HEK293 (cell line): Measurements from ENCODE around the gene ADRM1.
A peak's percentile ranks its signal among the peaks of the same experiment; 100 is the strongest.

Experiments used
- CTCF ChIA-PET: fragments of 350-600 bp; formaldehyde crosslinking; extraction: SDS; loops from one replicate; lab custom pipeline; 2021; ENCODE audit warnings: antibody characterized with exemption; lab: Yijun Ruan, JAX
- POLR2A ChIA-PET: fragments of 300-600 bp; formaldehyde crosslinking; extraction: SDS; loops from one replicate; lab custom pipeline; 2020; ENCODE audit warnings: antibody characterized with exemption, inconsistent platforms; lab: Yijun Ruan, JAX
- H3K27ac ChIP-seq: fragments of 200-500 bp; sonication (Bioruptor generic); 2 replicates; pipeline ENCODE4 v1.5.1; 2014; ENCODE audit warnings: low read depth, low read length, control low read depth, inconsistent platforms; ENCODE audit errors: extremely low read depth
- H3K36me3 ChIP-seq, 2 experiments: fragments of 200-500 bp in 1 of 2; sonication (Bioruptor generic) in 1 of 2; 1 replicate in 1 of 2; 2 replicates in 1 of 2; pipeline ENCODE4 v1.5.1; 2014 to 2017; ENCODE audit warnings: inconsistent platforms in 2 of 2, low read length in 2 of 2; ENCODE audit not compliant: control insufficient read depth in 2 of 2, insufficient read depth in 1 of 2
- H3K4me1 ChIP-seq: fragments of 200-500 bp; sonication (Bioruptor generic); 2 replicates; pipeline ENCODE4 v1.5.1; 2014; ENCODE audit warnings: mild to moderate bottlenecking, low read length, inconsistent platforms; ENCODE audit not compliant: control insufficient read depth, insufficient read depth
- H3K4me3 ChIP-seq: 2 replicates; pipeline ENCODE4 v1.5.1; 2011; ENCODE audit warnings: low read depth, mild to moderate bottlenecking, control low read depth, low read length, moderate library complexity
- H3K9me3 ChIP-seq: fragments of 200-500 bp; sonication (Bioruptor generic); 2 replicates; pipeline ENCODE4 v1.5.1; 2014; ENCODE audit warnings: low read depth, low read length, inconsistent platforms; ENCODE audit not compliant: control insufficient read depth, insufficient read depth
- HOXC10 ChIP-seq: sonication (generic); formaldehyde crosslinking; IDR thresholded peaks from 2 replicates; pipeline ENCODE4 v1.8.1; 2023; ENCODE audit warnings: mild to moderate bottlenecking, missing genetic modification reagents
- KLF10 ChIP-seq: fragments of 450-650 bp; IDR thresholded peaks from 2 replicates; pipeline ENCODE4 v1.5.1; 2018; ENCODE audit warnings: missing biosample characterization, mild to moderate bottlenecking, missing genetic modification characterization
- KLF16 ChIP-seq: fragments of 450-650 bp; formaldehyde crosslinking; IDR thresholded peaks from 2 replicates; pipeline ENCODE4 v1.5.1; 2017; ENCODE audit warnings: missing biosample characterization, missing genetic modification characterization
- YY2 ChIP-seq: fragments of 450-650 bp; formaldehyde crosslinking; IDR thresholded peaks from 2 replicates; pipeline ENCODE4 v1.5.1; 2016; ENCODE audit warnings: missing biosample characterization, missing genetic modification characterization
- ZBTB21 ChIP-seq: fragments of 450-650 bp; formaldehyde crosslinking; IDR thresholded peaks from 2 replicates; pipeline ENCODE4 v1.5.1; 2017; ENCODE audit warnings: missing biosample characterization, missing genetic modification characterization
- ZBTB49 ChIP-seq: fragments of 450-650 bp; formaldehyde crosslinking; IDR thresholded peaks from 2 replicates; pipeline ENCODE4 v1.5.1; 2016; ENCODE audit warnings: missing biosample characterization, missing genetic modification characterization, low read depth
- ZBTB6 ChIP-seq: fragments of 450-650 bp; formaldehyde crosslinking; IDR thresholded peaks from 2 replicates; pipeline ENCODE4 v1.5.1; 2017; ENCODE audit warnings: missing biosample characterization, missing genetic modification characterization
- ZFHX2 ChIP-seq: fragments of 450-650 bp; formaldehyde crosslinking; conservative IDR thresholded peaks from 2 replicates; pipeline ENCODE4 v1.5.1; 2016; ENCODE audit warnings: missing biosample characterization, missing genetic modification characterization
- ZIC2 ChIP-seq: fragments of 450-650 bp; formaldehyde crosslinking; IDR thresholded peaks from 2 replicates; pipeline ENCODE4 v1.5.1; 2016; ENCODE audit warnings: missing biosample characterization, missing genetic modification characterization
- ZNF121 ChIP-seq: fragments of 450-650 bp; formaldehyde crosslinking; IDR thresholded peaks from 2 replicates; pipeline ENCODE4 v1.5.1; 2016; ENCODE audit warnings: missing biosample characterization, missing genetic modification characterization
- ZNF19 ChIP-seq: fragments of 450-650 bp; formaldehyde crosslinking; IDR thresholded peaks from 2 replicates; pipeline ENCODE4; 2016; ENCODE audit warnings: missing biosample characterization, missing genetic modification characterization, low read depth
- ZNF341 ChIP-seq: fragments of 450-650 bp; formaldehyde crosslinking; IDR thresholded peaks from 2 replicates; pipeline ENCODE4; 2016; ENCODE audit warnings: low read depth, missing biosample characterization, missing genetic modification characterization
- ZNF354C ChIP-seq: fragments of 450-650 bp; formaldehyde crosslinking; IDR thresholded peaks from 2 replicates; pipeline ENCODE4 v1.5.1; 2016; ENCODE audit warnings: missing biosample characterization, missing genetic modification characterization, low read depth, borderline replicate concordance
- ZNF362 ChIP-seq: fragments of 450-650 bp; formaldehyde crosslinking; IDR thresholded peaks from 2 replicates; pipeline ENCODE4 v1.5.1; 2016; ENCODE audit warnings: missing biosample characterization, missing genetic modification characterization
- ZNF366 ChIP-seq: fragments of 450-650 bp; formaldehyde crosslinking; conservative IDR thresholded peaks from 2 replicates; pipeline ENCODE4 v1.5.1; 2016; ENCODE audit warnings: missing biosample characterization, missing genetic modification characterization
- ZNF391 ChIP-seq: fragments of 450-650 bp; formaldehyde crosslinking; IDR thresholded peaks from 2 replicates; pipeline ENCODE4 v1.5.1; 2016; ENCODE audit warnings: low read depth, missing biosample characterization, missing genetic modification characterization, borderline replicate concordance
- ZNF394 ChIP-seq: fragments of 450-650 bp; formaldehyde crosslinking; IDR thresholded peaks from 2 replicates; pipeline ENCODE4 v1.5.1; 2016; ENCODE audit warnings: missing biosample characterization, missing genetic modification characterization, mild to moderate bottlenecking, moderate library complexity, borderline replicate concordance
- ZNF449 ChIP-seq: fragments of 450-650 bp; formaldehyde crosslinking; IDR thresholded peaks from 2 replicates; pipeline ENCODE4 v1.5.1; 2017; ENCODE audit warnings: missing biosample characterization, mild to moderate bottlenecking, missing genetic modification characterization, moderate library complexity
- ZNF473 ChIP-seq: fragments of 450-650 bp; formaldehyde crosslinking; IDR thresholded peaks from 2 replicates; pipeline ENCODE4 v1.5.1; 2017; ENCODE audit warnings: missing biosample characterization, missing genetic modification characterization
- ZNF558 ChIP-seq: fragments of 450-650 bp; formaldehyde crosslinking; IDR thresholded peaks from 2 replicates; pipeline ENCODE4 v1.5.1; 2016; ENCODE audit warnings: missing biosample characterization, missing genetic modification characterization
- ZNF624 ChIP-seq: fragments of 450-650 bp; formaldehyde crosslinking; IDR thresholded peaks from 2 replicates; pipeline ENCODE4 v1.5.1; 2017; ENCODE audit warnings: missing biosample characterization, missing genetic modification characterization
- ZNF664 ChIP-seq: fragments of 450-650 bp; formaldehyde crosslinking; IDR thresholded peaks from 2 replicates; pipeline ENCODE4 v1.5.1; 2016; ENCODE audit warnings: missing biosample characterization, missing genetic modification characterization
- ZNF707 ChIP-seq: fragments of 450-650 bp; formaldehyde crosslinking; IDR thresholded peaks from 2 replicates; pipeline ENCODE4 v1.5.1; 2016; ENCODE audit warnings: missing biosample characterization, missing genetic modification characterization

ADRM1 gene

DNA sequence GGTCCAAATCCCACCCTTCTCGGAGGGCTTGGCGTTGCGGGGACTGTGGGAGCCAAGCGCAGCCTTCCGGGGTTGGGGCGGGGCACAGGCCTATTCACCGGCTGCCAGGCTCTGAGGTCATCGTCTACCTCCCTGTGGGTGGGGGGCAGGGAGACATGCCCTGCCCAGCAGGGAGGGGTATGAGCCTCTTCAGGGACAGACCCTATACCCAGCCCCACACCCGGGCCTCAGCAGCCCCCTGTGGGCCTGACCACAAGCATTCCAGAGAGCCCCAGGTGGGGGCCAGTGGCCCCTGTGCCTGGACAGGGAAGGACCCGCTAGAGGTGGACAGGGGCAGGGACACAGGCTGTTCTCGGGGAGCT, 52.7 kb downstream of the ADRM1 start (continued):
- TF ChIP-seq HOXC10 (CRISPR knock-in tag) (no peak), ZNF394 (tag by site-specific recombination) (no peak), ZNF558 (tag by site-specific recombination) (no peak), ZNF449 (no peak), ZNF354C (tag by site-specific recombination) (no peak), ZFHX2 (tag by site-specific recombination) (peak; percentile 44), ZNF362 (no peak), ZNF19 (tag by site-specific recombination) (no peak), ZNF707 (tag by site-specific recombination) (no peak), KLF10 (no peak), ZNF473 (tag by site-specific recombination) (no peak), ZNF121 (tag by site-specific recombination) (no peak), ZNF624 (tag by site-specific recombination) (no peak), ZBTB21 (0 out of 2 replicates have a peak, but pooled peaks have one; percentile 14), ZBTB49 (no peak), ZBTB6 (tag by site-specific recombination) (no peak), YY2 (tag by site-specific recombination) (no peak), ZNF366 (tag by site-specific recombination) (no peak), KLF16 (tag by site-specific recombination) (0 out of 2 replicates have a peak, but pooled peaks have one; percentile 34), ZNF341 (tag by site-specific recombination) (peak; percentile 74), ZNF391 (no peak)

DNA sequence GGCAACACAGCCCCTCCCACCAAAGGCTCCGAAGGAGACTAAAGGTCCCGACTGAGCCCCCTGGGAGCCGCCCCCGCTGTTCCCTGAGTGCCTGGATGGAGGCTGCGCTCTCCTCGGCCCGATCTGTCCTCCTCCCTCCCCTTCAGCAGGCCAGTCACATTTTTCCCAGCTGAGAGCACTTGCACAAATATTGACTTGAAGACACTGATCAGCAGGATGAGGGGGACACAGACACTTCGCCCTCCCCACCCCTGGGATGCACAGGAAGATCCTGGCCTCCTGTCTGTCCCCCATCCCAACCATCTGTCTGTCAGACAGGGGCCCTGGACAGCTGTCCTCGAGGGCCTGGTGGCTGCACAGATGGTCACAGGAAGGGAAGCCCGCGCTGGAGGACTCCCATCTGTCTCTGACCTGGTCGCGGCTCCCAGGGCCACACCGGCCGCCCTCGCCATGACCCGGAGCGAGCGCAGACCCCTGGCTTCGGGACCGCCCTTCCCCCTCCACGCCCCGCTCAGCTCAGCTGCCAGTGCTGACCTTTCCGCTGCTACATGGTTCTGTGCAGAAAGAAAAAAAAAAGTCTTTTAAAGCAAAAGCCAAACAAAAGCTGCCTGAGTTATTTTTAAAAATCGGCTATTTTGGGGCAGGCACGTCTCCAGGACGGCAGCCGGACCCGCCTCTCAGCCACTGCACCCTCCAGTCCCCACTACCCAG, 53.2 kb downstream of the ADRM1 start:
- TF ChIP-seq ZNF664 = no peak
- TF ChIP-seq ZIC2 (tag by site-specific recombination) = peak; percentile 66
- TF ChIP-seq, all 188 proteins: peak for 1
- no peak overlapping the region for H3K4me3 ChIP-seq
- CTCF ChIA-PET = interaction anchor here (1.9 kb wide), 1 partner anchor 8 kb away, joined by 6 read pairs; no protein-coding TSS in a partner anchor
- 0 out of 2 replicates have a peak overlapping the region, but pooled peaks have one; percentile 4 for H3K27ac ChIP-seq
- peaks cover 2% of the 10 kb centered on the region; the same call in 1 of the 2 replicates for H3K4me1 ChIP-seq
- POLR2A ChIA-PET = interaction anchor here (0.5 to 2.0 kb wide), 4 partner anchors 10 to 39 kb away, joined by 3 to 8 read pairs (median 5); partner anchors contain the start of genes LAMA5 and RPS21
- H3K36me3 ChIP-seq = peaks cover 0 to 35% of the 10 kb centered on the region in 2 experiments; a peak in 1 of 3 replicates
- no peaks in the 10 kb centered on the region for H3K9me3 ChIP-seq
